GM10847 (cell line): ENCODE results near the gene PIWIL1.

Experiments
- POLR2A ChIP-seq: IDR thresholded peaks from 2 replicates; pipeline ENCODE4 v1.6.1; 2011; ENCODE audit not compliant: insufficient read length; ENCODE audit errors: extremely low read depth

PIWIL1 gene

GRCh38 chr12:130337488-130338303 is at the start of gene PIWIL1:
PIWIL1 (plus strand) TSS chr12:130337887; CDS start chr12:130342592, 4,705 bp downstream.
- no peak for TF ChIP-seq POLR2A

GRCh38 chr12:130288206-130288605 is 49.5 kb upstream of the PIWIL1 start:
- TF ChIP-seq POLR2A = no peak

GRCh38 chr12:130288691-130289090 is 49.0 kb upstream of the PIWIL1 start:
- TF ChIP-seq POLR2A = no peak

- no peak for TF ChIP-seq POLR2A
Observed at GRCh38 chr12:130290114-130290513, 47.6 kb upstream of the PIWIL1 start.

GRCh38 chr12:130298322-130299021 is 39.2 kb upstream of the PIWIL1 start:
- no peak for TF ChIP-seq POLR2A

GRCh38 chr12:130299574-130299973 is 38.1 kb upstream of the PIWIL1 start:
- no peak for TF ChIP-seq POLR2A

- no peak for TF ChIP-seq POLR2A
Observed at GRCh38 chr12:130300090-130300489, 37.6 kb upstream of the PIWIL1 start.

- no peak for TF ChIP-seq POLR2A
Observed at GRCh38 chr12:130300737-130301535, 36.8 kb upstream of the PIWIL1 start.

GRCh38 chr12:130301559-130301958 is 36.1 kb upstream of the PIWIL1 start:
- TF ChIP-seq POLR2A = no peak

- no peak for TF ChIP-seq POLR2A
Observed at GRCh38 chr12:130303781-130304180, 33.9 kb upstream of the PIWIL1 start.

GRCh38 chr12:130307859-130308258 is 29.8 kb upstream of the PIWIL1 start:
- no peak for TF ChIP-seq POLR2A

- no peak for TF ChIP-seq POLR2A
Observed at GRCh38 chr12:130308393-130308792, 29.3 kb upstream of the PIWIL1 start.

- no peak for TF ChIP-seq POLR2A
Observed at GRCh38 chr12:130316251-130316650, 21.4 kb upstream of the PIWIL1 start.

GRCh38 chr12:130320536-130320935 is 17.2 kb upstream of the PIWIL1 start:
- TF ChIP-seq POLR2A = no peak

GRCh38 chr12:130322263-130322662 is 15.4 kb upstream of the PIWIL1 start:
- no peak for TF ChIP-seq POLR2A

GRCh38 chr12:130330685-130331084 is 7.0 kb upstream of the PIWIL1 start:
- TF ChIP-seq POLR2A = no peak

GRCh38 chr12:130331146-130331545 is 6.5 kb upstream of the PIWIL1 start:
- no peak for TF ChIP-seq POLR2A
